SKM-1 treated with dmso at 0.1 percent for 144 hours (cell line): ENCODE measurements around the gene DNTT.

Experiments
- DNase-seq: peaks from one replicate; lab custom pipeline; 2025; ENCODE audit not compliant: unreplicated experiment; lab: John Stamatoyannopoulos, UW

The DNTT gene

GRCh38 chr10:96276426-96276825 lies 27.8 kb upstream of the DNTT start:
- DNase-seq = no peak

DNA sequence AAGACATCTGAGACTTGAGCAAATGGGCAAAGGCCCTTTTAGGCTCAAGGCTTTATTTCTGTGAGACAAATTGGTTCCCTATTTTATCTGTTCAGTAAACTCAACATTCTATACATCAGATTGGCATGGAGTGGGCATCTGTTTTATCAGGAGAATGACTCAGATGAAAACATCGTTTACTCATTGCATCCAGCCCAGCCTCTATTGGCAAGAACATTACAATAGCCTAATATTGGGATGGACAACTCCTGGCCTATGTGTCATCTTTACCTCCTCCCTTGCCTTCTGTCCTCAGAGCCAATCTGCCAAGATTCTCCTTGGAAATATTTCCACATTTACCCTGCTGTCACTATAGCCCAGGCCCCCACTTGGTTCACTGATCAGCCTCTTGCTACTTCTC lies 27.4 kb upstream of the DNTT start:
- no peak for DNase-seq

- no peak for DNase-seq
These were observed 25.0 kb upstream of the DNTT start for GRCh38 chr10:96279191-96279641.

DNA sequence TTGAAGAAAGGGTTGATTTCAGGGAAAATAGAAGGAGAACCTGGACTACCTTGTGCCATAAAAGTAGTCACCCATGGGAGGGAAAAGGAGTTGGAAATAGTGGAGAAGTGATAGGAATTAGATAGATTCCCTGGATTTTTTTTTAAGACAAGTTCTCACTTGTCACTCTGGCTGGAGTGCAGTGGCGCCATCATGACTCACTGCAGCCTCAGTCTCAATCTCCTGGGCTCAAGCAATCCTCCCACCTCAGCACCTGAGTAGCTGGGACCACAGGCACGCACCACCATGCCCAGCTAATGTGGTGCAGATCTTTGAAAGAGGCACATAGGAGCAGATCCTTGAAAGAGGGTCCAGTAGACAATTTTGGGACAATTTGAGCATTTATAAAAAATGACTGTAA lies 23.4 kb upstream of the DNTT start:
- DNase-seq = no peak

- no peak for DNase-seq
These were observed 22.7 kb upstream of the DNTT start for GRCh38 chr10:96281444-96282029.

- no peak for DNase-seq
These were observed 20.9 kb upstream of the DNTT start for GRCh38 chr10:96283351-96283750.

DNA sequence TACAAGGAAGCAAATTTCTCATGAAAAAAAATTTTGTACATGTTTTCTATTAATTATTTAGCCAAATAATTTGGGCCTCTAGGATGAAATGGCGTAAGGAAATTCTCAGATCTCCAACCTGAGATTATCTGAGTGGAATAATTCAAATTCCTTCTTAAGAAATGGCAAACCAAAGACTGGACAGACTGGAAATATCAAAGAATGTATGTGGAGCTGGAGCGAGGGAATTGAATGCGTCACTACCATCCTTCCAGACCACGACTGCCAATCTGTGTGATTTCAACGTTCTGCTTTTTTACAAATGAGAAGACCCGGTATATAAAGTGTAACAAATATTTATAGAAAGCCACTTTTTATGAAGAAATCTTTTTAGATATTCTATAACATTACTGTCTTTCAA lies 20.5 kb upstream of the DNTT start:
- no peak for DNase-seq

GRCh38 chr10:96285331-96285752 lies 18.9 kb upstream of the DNTT start:
- no peak for DNase-seq

DNA sequence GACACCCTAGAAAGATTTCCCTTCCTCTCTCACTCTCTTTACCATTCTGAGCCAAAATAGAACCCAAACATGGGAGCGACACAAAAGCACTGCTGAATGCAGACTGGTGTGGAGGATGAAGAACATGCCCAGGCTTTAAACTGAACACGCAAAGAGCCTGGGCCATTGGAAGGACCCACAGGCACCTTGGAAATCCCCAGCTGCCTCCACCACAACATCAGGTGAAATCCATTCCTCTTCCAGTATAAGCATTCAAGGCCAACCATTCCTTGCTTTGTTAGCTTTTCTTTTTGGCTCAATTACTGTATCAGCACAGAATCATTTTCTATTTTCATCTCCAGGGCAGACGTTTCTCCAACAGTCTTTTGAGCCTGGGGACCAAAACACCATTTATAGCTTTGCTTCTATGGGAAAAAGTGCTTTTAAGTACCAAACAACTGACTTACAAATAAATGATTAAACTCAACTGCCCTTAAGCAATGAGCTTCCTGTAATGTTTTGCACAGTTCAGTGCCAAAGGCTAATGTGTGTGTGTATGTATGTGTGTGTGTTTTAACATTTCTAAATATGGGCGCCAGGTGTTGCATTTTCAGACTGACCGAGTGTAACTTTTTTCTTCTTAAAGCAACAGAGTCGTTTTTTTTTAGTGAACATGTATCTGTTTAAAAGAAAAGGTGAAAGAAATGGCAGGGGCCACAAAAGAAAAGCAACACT lies 16.7 kb upstream of the DNTT start:
- no peak for DNase-seq

DNA sequence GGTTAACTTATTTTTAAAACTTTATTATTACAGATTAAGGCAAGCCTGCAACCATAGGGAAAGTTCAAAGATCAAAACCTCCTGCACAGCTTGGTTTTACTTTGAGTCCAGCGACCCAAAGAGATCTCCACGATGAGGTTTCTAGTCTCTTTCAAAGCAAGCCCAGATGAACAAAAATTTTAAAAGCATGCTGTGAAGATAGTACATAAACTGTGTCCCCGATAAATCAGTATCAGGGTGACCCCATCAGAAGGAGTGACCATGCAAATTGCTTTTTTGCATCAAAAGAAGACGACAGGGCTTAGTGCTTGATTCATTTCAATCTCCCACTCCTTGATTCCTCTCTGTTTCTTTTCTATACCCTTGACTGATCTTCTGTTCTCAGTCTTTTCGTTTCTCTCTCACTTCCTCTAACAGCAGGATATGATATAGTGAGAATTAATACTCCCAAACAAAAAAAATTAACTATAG lies 16.0 kb upstream of the DNTT start:
- DNase-seq = no peak

GRCh38 chr10:96289218-96289910 lies 14.9 kb upstream of the DNTT start:
- DNase-seq = no peak

DNA sequence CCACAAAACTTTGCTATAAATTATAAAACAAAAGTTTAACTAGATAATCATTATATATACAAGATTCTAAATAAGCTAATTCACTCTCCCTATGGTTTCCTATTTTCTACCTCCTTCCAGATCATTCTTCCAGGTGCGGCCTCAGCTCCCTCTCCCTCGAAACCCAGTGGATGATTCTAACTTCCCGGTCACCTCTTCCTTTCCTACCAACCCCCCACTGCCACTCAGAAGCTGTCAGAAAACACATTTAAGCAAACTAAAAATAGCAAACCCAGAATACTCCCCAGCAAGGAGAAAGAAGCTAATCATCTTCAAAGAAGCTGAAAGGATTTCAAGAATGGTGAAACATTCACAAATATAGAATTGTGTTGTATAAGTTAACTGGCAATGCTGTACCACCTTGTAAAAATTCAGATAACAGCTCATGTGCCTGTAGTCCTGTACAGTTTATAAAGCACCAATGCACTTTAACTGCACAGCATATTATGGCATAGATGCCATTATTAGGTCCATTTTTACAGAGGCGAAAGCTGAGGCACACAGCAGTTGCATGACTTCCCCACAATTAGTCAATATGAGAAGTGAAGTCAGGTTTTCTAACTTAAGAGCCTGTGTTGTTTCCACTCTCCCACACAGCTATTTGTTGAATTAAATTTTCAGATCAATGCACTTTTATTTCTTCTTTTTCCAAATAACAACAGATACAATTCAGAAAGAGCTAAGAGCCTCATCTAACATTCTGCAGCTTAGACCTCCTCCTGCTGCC lies 13.7 kb upstream of the DNTT start:
- no peak for DNase-seq

DNA sequence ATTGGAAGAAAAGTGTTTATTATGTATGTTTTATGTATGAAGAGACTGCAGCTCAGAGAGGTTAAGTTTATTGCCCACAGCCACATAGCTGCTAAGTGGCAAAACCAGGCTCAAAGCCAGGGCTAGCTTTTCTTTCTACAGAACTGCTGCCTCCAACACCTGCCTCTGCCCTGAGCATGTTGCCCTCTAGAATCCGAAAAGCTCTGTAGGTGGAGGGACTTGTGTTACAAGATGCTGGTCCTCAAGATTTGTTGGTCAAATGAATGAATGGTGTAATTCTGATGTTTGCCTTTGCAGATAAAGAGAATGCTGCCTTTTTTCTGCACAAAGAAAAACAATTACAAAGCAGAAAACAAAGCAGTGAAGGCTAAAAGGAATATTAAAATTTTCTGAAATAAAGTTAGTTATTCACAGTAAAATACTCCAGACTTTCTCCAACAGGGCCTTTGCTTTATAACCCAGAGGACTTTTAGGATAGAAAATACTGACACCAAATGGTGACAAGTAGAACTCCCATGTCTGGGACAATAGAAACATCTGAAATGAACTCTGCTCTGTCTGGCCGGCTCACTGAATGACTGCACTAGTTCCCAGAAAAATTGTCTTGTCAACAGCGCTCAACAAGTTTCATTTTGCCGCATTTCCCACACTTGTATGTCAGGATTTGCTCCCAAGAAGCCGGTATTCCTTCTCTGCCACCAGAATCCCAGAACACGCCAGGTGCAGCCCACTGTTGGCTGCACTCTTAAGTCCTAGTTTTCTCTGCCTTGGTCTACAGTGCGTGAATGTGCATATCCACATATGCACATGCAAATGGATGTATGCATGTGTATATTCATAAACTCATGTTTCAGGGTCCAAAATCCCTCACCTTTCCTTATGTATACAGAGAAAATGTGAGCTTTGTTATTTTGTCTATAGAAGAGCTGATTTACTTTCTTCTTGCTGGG lies 11.0 kb upstream of the DNTT start:
- peak; percentile 67 for DNase-seq

- no peak for DNase-seq
These were observed 8.8 kb upstream of the DNTT start for GRCh38 chr10:96295475-96295874.

DNA sequence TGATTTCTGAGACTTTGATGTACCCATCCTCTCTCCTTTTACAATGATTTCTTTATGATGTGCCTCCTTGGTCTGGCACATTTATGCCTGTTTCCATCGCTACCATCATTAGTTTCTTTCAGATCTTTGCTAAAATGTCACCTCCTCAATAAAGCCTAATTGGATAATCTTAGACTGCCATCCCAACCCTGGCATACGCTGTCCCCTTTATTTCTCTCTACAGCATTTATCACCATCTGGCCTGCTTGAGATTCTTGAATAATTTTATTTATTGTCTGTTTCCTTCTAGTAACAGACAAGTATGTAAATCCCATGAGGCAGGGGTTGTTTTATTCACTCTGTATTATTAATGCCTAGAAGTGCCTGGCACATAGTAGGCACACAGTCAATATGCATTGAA lies 6.7 kb upstream of the DNTT start:
- no peak for DNase-seq

GRCh38 chr10:96298362-96298761 lies 5.9 kb upstream of the DNTT start:
- no peak for DNase-seq

DNA sequence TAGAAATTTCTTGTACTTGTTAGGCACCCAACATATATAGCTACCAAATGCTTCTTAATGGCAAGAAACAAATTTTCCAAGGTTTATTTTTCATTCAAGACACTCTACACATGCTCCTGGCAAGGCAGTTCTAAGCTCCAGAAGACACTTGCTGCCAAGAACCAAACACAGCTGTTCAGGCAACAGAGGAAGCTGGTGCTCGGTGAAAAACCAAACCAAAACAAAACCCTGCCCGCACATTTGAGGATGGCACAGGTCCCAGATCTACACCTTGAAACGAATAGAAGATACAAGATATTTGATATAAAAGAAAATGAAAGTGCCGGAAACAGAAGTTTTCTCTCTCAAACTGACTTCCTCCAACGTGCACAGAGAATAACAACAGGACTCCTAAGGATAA lies 4.9 kb upstream of the DNTT start:
- DNase-seq = no peak

DNA sequence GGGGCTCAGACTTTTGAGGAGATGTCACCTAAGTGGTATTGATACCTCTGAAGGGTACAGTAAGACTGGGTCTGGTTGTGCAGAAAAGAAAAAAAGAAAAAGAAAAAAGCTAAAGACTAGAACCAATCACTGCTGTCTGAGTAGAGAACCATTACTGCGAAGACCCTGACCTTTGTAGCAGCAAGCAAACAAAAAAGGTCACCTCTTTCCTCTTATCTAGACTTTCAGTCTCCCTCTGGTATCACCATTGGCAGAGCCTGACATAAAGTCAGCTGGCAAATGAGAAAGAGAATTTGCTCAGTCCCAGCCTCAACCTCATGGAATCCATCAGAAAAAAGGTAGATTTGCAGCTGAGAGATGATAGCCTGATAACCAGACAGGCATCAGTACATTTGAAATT lies 2.6 kb upstream of the DNTT start:
- DNase-seq = no peak

DNA sequence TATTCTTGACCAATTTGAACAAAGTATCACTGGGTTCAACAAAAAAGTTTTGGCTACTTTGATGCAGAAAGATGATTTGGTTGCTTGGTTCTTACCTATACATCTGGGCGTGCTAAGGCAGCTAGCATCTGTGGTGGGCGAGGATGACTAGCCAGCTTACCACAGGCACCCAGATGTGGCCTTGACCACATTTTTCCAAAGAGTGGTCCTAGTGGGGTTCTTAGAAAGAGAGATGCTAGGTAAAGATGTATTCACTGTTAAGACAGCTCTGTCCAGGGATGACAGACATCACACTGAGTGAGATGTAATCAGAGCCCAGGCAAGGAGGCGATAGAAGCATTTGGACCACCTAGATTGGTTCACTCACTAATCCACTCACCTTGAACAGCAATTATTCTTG lies 785 bp downstream of the DNTT start:
- DNase-seq = no peak

DNA sequence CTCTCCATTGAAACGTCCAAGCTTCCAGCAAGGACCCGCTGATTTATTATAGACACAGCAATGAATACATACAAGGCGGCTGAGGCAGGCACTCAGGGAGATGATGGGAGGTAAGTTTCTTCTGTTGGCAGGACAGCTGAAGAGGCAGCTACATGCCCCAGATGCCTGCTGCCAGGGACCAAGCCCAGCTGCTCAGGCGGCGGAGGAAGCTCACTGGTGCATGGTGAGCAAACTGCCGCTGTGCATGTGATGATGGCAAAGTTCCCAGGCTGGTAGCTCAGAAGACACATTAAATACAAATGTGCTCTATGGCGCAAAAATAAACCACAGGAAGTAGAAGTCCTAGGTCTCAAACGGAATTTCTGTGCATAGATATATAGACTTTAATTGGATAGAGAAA lies 2.3 kb downstream of the DNTT start:
- no peak for DNase-seq
